HPDE6-E6E7 (cell line): ENCODE results near the gene NAV2.

Source experiments
- DNase-seq: peaks from one replicate; pipeline ENCODE4 v3.0.0; 2011; ENCODE audit warnings: missing footprints; ENCODE audit errors: extremely low spot score

Gene NAV2

DNA sequence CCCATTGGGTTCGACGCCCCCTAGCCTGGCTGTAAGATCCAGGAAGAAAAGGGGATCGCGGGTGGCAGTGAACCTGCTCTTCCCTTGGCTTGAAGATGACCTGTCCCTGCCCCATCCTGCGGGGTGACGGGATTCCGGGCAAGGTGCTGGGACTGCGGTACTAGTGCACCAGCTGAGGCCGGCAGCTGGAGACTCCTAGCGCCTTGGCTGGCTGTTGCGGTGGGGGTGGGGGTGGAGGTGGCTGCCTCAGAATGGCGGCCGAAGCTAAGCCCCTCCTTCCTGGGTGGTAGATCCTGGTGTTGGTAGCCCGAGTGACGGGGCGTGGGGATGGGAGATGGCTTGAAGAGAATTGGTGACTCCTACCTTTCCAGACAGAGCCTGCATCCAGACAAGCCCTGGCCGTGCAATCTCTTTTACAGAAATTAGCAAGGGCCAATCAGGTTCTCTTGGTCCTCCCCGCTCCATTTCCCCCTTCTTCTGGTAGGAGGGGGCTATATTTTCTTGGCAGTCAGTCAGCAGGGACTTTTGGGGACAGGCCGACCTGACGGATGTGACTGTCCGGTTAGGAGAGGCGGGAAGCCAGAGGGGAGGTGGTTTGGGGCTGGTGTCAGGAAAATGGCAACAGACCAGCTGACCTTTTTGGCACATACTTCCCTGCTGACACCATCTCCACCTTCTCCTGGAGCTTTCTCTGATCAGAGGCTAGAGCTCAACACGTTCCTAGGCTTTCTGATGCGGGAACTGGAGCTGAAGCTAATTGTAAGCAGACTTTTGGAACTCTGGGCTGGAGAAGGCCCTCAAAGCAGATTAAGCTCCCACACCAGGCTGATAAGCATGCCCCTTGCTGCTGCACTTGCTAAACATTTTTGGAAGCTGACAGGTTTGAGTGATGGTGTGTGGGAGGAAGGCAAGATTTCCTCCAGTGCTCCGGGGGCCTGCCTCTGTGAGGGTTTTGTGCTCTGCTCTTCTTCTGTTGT, 2.0 kb downstream of the NAV2 start:
- DNase-seq = no peak

DNA sequence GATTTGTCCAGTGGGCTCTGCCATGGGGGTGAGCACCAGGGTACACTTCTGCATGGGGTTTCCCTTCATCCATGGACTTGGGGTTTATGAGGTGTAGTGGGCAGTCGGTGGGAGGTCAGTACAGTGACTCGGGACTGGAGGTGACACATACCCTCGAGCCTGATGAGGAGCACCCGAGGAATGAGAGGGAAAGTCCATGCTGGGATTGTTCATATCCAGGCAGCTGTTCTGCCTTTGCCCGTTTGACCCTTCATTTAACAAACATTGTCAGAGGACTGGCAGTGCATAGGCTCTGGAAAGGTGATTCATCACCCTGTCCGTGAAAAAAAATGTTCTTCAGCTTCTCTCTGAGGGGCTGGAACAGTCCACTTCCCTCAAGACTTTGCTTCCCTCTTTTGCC, 2.7 kb downstream of the NAV2 start:
- no peak for DNase-seq

DNA sequence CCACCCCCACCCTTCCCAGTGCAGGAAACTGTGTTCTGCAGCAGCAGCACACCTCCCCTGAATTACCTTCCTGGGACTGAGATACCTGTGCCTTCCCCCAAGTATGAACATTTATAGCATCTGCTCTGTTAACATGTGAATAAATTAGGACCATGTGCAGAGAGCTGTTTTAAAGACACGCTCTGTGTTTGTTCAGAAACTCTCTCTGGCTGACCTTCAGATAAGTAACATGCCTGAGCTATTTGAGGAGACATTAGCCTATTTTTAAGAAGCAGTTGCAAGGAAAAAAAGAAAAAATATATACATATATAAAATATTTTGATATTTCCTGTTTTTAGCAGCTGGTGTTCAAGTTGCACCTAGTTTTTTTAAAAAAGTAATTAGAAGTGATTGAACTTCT, 5.4 kb downstream of the NAV2 start:
- DNase-seq = no peak

DNA sequence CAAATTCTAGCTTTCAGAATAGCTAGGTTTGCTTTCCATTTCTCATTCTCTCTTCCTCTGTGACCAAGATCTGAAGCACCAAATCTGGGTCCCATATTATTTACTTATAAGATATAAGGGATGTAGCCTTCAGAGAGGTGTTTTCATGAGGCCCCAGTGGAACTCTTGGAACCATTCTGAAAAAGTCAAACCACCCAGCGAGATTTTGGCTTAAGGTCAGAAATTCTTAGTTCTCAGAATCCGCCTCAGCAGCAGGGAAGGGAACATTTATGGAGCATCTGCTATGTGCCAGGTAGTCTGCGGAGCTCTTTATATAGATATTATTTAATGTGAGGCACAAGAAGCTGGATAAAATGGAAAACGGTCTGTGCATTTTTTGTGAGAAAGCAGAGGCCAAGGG, 6.3 kb downstream of the NAV2 start:
- no peak for DNase-seq

DNA sequence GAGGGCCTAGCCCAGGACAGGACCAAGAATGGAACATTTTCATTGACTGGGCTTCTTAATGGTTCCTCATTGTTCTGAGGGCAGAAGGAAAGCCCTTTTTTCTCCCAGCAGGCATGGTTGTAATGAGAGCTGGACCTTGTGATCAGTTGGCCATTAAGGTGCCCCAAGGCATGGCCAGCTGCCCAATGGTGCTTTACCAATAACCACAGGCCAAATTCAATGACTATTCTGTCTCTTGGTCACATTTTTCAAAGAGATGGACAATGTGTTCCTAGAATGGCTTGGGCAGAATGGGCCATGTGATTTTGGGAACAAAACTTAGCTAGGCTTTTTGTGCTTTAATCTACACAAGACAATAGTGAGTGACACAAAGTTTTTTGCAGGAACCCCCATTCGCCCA, 7.3 kb downstream of the NAV2 start:
- DNase-seq = no peak

DNA sequence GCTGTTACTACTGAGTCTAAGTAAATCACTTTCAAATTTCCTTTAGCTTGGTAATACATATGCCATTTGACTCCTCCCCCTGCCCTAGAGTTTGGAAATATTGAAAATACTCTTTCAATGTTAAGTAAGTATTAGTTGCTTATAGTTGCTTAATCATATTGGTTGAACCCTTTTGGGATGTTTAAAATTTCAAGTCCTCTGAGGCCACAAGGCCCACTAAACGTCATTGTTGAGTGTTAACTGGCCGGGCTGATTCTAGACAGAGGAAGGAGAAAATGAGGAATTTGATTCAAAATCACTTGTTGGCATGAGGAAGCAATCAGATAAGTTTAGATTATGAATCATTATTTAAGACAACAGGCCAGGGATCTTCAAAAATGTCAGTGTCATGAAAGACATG, 8.5 kb downstream of the NAV2 start:
- no peak for DNase-seq

DNA sequence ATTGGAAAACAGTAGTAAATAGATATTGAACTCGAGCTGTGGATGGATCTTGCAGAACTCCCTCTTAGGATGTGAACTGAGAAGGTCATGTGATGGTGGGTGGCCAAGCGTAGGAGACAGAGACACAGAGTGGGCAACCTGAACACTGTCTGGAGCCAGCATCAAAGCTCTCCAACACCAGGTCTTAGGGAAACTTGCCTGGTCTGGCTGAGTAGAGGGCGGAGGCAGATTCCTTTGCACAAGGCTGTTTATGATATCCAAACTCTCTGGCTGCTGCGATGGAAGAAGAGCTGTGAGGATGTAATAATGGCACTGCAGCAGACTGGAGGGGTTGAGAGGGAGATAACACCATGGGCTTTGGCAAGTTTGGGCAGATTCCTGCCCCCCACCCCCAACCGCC, 10.1 kb downstream of the NAV2 start:
- no peak for DNase-seq

DNA sequence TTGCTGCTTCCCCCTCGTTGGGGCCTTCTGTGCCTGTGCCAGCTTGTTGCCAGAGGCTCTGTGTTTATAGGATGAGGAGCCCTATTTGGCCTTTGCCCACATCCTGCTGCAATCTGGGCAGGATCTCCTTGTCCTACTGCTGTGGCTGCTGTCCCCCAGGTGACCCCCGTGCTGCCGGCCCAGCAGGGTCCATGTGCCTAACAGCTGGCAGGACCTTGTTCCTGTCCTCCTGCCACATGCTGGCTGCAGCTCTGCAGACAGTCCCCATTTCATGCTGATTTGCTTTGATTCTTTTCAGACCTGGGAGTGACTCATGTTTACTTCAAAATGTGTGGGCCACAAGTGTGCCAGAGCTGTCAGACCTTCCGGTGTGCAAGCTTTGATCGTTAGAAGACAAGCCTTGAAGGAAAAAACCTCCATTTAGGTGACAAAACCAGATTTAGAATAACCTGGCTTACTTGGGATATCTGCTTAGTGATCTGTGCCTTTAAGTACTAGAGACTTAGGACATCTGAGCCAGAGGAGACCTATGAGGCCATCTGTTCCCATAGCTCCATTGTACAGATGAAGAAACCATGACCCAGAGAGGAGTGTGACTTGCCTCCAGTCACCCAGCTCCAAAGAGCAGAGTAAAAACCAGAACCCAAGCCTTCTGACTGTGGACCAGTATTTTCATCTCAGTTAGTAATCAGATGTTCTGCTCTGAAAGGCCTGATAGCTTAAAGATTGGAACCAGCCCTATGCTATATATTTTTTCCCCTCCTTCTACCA, 11.1 kb downstream of the NAV2 start:
- no peak for DNase-seq

DNA sequence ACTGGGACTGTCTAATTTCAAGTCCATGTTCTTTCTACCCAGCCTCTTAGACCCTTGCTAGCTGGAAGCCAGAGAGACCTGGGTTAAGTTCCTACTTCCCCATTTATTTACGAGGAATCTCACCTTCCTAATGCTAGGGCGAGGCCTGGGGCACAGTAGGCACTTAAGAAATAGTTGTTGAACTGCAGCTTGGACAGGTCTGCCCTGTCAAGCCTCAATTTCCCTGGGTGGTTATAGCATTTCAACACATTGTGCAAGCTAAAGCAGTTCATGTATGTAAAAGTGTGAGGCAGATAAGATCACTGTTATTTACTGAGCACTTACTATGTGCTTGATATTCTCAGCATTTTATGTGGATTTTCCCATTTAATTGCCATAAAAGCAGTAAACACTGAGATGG, 12.1 kb downstream of the NAV2 start:
- DNase-seq = no peak

DNA sequence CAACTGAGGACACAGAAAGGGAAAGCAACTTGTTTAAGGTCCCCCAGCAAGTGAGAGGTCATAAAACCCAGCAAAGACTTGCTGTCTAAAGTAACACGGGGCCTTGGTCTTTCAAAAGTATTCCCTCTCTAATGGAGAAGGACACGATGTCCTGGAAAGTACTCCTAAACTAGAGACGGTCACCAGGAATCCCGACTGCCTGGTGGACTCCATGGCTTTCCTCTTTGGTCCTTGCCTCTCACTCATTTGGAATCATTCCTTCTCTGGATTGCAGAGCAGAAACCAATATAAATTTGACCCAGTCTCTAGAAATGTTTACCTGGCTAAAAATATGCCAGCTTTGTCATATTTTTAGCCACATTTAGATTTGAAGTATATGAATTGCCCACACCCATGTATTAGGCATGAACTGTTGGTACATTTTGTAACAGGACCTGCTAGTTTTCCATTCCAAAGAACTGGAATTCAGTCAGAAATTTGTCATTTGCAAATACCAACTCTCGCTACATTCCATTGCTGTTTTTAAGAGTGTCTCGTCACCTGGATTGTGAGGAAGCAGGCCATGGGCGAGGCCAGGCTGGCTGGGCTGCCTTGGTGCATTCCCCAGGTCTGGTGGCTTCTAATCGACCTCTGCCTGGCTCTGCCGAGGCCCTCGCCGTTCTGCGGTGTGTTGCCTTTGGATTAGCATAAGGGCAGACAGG, 12.9 kb downstream of the NAV2 start:
- no peak for DNase-seq

DNA sequence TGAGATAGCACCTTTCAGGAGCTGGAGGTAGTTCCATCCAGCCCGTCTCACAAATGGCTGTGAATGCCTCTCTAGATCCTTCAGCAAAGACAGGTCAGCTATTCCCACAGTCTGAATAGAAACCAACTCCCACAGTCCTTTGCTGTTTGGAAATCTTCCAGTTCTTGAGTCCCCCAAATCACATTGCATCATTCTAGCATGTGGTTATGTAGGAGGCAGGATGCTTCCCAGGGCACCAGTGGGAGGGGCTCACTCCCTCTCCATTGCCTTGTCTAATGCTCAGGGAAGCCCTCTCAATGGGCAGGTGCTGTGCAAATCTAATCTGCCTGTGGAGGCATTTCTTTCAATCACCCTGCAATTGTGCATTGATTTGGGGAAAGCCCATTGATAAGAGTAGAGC, 14.6 kb downstream of the NAV2 start:
- DNase-seq = no peak

DNA sequence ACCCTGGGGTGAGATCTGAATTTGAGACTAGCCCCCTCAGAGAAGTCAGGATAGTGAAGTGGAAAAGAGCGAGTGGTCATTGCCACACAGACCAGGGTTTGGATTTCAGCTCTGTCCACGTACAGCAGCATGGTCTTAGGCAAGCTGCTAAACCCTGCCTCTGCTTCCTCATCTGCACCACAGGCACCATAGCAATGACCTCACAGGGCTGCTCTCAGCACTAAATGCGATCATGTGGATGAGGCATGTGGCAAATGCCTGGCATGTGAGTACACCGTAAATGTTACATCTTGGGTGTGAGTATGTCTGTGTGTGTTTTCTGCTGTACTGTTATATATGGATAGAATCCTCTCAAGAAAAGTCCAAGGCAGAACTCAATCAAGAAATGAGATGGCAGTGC, 15.8 kb downstream of the NAV2 start:
- DNase-seq = no peak

DNA sequence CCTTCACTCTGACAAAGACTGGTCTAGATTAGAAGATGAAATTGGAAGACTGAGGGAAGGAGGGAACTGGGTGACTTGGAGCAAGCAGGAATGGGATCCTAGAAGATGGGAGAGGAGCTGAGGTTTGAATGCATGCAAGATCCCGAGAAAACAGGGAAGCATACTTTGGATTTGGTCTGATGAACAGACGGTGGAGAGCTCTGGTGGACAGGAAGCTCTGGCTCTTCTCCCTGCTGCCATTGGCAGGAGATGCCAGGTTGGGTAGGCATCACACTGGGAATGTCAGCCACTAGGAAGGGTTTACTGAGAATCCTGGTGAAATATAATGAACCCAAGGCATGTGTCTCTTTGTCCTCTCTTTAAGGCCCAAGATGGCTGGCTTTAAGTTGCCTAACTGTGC, 16.5 kb downstream of the NAV2 start:
- DNase-seq = no peak

DNA sequence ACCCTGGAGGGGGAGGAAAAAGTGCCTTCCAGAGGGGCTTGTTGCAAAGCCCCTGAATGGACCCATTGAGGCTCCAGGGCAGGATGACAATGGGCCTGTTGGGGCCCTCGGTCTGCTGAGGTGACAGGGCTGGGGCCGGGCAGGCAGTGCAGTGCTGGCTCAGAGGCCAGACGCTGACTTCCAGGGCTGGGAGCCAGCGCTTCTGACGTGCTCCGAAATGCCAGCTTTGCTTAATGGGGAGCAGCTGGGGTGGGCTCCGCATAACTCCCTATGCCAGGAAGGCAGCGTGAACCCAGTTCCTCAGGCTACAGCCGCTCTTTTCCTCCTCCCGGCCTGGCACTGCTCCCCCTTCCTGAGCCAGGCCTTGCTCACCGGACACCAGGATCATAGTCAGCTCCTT, 17.7 kb downstream of the NAV2 start:
- DNase-seq = no peak

DNA sequence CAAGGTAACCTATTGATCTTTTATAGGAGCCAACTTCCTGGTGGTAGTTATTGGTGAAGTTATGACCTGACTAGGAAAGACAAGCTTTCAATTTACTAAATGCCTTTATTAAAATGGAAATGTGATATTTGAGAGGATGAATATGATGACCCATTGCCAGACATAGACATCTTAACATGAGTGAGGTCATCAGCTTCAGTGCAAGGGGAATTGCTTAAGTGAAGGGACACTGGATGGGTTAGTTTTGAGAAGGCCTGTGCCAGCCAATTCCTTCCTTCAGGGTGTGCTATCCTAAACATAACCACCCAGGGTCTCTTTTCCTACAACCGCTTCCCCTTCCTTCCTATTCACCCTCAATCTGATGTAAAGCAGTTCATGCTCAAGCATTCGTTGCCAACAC, 21.5 kb downstream of the NAV2 start:
- DNase-seq = no peak

DNA sequence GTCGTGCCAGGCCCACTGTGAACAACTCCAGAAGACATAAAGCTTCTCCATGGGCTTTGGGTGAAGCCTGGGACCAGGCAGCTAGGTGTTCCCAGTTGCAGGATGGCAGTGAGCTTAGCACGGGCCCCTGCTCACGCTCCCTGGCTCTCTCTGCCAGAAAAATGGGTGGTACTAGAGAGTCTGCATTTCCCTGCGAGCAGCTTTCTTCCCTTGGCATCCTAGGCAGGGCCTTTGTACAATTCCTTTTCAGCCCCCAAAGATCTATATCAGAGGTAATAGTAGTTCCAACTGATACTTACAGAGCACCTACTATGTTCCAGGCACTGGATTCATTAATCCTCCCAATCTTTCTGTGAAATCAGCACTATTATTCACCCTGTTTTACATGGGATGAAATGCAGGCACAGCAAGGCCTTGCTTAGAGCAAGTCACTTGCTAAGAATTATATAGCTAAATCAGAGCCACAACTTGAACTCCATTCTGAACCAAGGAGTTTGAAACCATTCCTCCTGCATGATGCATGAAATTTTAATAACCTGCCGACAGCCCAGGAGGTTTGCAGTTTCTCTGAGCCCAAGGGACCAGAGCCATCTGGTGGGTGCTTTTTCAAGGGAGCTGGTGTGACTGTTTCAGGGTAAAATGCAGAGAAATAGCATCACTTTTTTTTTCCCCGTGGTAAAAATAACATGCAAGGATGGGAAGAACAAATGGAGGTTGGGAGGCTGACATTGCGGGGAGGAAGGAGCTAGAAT, 22.7 kb downstream of the NAV2 start:
- DNase-seq = no peak

DNA sequence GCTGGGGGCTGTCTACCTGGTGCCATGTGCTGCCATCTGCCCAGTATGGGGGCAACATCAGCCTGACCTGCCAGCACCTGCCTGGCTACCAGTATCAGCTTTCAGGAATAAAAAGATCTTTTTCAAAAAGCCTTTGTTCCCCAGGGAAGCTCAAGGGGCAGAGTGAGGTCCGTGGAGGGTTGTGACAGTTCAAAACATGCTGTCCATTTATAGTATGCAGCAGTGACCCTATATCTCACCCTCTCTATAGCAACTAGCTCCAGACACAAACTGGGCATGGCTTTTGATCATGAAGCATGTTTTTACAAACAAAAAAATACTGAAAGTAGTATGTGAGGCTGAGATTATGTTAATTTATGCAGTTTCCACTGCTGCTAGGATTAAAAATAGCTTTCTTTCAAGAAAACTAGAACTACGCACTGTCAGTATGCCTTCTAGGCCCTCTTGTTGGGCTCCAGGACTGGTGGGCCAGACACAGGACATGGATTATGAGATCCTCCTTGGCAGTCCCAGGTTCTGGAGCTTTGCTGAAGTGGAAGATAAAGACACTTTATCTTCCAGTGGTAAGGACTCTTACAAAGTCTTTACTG, 23.4 kb downstream of the NAV2 start:
- no peak for DNase-seq

DNA sequence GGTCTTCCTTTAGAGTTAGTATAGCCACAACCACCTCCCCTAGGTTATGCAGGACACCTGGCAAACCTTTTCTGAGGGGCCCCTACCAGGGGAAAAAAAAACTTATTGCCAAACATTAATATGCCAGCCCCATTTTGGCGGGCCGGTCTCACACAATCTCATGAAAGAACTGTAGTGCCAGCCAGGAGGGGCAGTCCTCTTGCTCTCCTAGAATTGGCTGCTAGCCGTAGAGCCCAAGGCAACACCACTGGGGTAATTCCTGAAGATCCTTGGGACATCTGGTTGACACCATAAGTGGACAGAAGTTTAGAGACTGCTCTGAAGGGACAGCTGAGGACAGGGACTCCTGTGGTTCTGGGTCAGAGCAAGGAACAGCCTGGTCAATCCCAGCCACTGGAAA, 24.2 kb downstream of the NAV2 start:
- no peak for DNase-seq

DNA sequence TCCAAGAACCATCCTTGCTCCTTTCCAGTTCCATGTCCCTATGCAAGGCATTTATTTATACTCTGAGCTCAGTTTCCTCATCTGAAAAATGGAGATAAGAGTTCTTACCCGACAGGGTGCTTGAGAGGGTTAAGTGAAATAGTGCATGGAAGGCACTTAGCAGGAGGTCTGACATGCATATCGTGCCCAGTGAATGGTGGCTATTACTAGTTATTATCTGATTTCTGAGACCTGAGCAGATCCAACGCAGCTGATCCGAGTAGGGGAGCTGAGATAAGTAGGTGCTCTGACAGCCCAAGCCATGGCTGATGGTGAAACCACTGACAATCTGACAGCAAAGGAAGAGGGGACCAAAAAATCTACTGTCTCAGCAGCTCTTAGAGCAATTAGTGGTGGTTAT, 24.9 kb downstream of the NAV2 start:
- DNase-seq = no peak

DNA sequence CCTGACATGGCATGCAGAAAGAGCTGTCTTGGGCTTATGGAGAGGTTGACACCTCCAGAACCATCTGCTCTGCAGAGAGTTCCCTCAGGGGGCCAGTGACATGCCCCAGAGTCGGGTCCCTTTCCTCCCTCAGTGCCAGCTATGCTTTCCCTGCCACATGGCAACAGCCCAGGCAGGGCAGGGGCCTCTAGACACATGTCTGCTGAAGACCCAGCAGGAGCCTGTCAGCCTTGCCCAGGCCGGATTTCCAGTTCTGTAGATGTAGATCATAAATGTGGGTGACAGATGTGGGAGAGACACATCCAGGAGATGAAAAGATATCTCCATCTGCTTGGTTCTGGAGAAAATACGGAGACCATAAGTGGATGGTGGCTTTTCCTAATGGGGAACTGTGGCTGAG, 25.5 kb downstream of the NAV2 start:
- DNase-seq = no peak

DNA sequence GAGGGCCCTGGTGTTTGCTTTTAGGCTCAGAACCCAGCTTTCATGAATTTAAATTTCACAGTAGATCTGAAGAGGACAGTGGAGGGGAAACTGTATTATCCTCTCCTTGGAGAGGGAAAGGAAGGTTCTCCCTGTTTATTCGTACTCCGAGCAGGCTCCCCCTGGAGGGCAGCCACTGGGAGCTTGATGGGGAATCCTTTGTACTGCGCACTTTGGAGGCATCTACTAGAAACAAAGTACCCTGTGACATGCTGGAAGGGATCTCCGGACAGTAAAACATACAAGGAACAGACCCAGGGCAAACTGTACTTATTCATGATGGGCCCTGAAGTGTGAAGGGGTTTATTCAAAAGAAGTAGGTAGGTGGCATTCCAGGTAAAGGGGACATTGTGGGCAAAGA, 27.2 kb downstream of the NAV2 start:
- DNase-seq = no peak
